HUES64 (cell line): Measurements from ENCODE around the gene TFEB.

ENCODE experiments used
- H3K27ac ChIP-seq: 2 replicates; pipeline ENCODE4 v1.7.0; 2013; ENCODE audit warnings: low read depth, low read length, inconsistent platforms
- H3K27me3 ChIP-seq: 2 replicates; pipeline ENCODE4 v1.6.1; 2013; ENCODE audit warnings: mild to moderate bottlenecking, low read length; ENCODE audit not compliant: insufficient read depth
- H3K36me3 ChIP-seq: 2 replicates; pipeline ENCODE4 v1.6.1; 2013; ENCODE audit warnings: mild to moderate bottlenecking, low read length; ENCODE audit not compliant: insufficient read depth
- H3K4me1 ChIP-seq: 2 replicates; pipeline ENCODE4 v1.6.1; 2013; ENCODE audit warnings: mild to moderate bottlenecking, low read length, moderate library complexity; ENCODE audit not compliant: insufficient read depth
- H3K4me3 ChIP-seq: 2 replicates; pipeline ENCODE4 v1.5.1; 2013; ENCODE audit warnings: mild to moderate bottlenecking, low read length, moderate library complexity
- H3K9ac ChIP-seq: 2 replicates; pipeline ENCODE4 v1.6.1; 2013; ENCODE audit warnings: mild to moderate bottlenecking, low read depth, low read length
- H3K9me3 ChIP-seq: 2 replicates; pipeline ENCODE4 v1.6.1; 2013; ENCODE audit warnings: low read depth, low read length; ENCODE audit not compliant: insufficient read depth
- WGBS: fragments of 150-250, 120-280 bp; methylation state at CpG from one replicate; pipeline ENCODE4 v1.1.7; 2013; ENCODE audit warnings: missing lambda C conversion rate; 5-methylcytosine and 5-hydroxymethylcytosine counted together

TFEB gene

DNA sequence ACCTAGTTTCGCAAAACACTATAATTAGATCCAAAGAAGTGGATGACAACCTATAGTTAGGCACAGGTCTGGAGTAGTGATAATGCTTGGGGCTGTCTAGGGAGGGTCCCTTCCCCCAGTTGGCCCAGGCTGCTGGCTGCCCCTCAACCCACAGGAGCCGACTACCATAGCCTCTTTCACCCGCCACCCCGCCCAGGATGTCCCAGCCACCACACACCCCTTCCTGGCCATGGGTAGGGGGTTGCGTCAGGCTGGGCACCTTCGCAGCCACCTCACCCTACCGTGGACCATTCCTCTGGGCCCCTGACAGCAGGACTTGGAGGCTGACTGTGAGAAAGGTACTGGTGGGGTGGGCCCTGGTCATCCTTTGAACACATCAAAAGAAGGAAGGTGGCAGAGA lies 8.5 kb downstream of the TFEB start:
- Histone ChIP-seq H3K9ac (no peak overlapping the region), H3K4me1 (peaks cover 7% of the 10 kb centered on the region; the same call in 1 of the 2 replicates), H3K36me3 (no peaks in the 10 kb centered on the region), H3K4me3 (no peak overlapping the region), H3K9me3 (no peaks in the 10 kb centered on the region), H3K27me3 (0 out of 2 replicates have a peak, but pooled peaks cover 4% of the 10 kb centered on the region), H3K27ac (no peak overlapping the region)
- WGBS = 84% methylated on average over 6 of the region's 7 CpGs

DNA sequence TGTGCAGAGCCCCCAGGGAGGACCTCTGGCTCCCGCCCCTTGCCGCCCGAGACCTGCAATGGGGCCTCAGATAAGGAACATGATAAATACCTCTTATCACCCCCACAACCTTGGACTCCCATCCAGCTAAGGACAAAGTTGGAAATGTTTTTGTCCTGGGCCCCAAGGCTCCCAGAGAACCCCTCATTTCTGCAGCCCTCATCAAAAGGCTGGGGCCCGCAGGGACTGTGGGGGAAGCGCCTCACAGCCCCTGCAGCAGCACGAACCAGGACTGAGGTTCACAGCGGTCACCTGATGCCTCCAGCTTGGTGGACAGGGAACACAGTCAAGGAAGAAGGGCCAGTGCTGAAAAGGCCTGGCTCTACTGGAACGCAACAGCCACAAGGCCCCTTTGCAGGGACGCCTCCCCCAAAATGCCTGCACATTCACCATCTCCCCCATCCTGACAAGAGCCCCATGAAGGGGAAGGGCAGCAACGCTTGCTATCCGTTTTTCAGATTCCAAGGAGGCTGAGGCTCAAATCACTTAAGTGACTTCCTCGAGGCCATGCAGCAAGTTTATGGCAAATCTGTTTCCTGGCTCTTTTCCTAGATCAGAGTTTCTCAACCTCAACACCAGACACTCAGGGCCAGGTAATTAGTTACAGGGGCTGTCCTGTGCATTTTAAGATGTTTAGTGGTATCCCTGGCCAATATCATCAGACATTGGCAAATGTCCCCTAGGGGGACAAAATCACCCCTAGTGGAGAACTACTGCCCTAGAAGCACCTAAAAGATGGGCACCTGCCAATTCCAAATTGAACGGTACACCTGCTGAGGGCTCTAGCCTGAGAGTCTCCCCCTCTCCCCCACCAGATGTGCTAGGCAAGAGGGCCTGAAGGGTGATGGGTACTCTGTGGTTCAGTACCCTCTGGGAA lies 10.6 kb downstream of the TFEB start:
- Histone ChIP-seq H3K9ac (no peak overlapping the region), H3K36me3 (no peaks in the 10 kb centered on the region), H3K27ac (no peak overlapping the region), H3K27me3 (no peaks in the 10 kb centered on the region), H3K4me3 (no peak overlapping the region), H3K9me3 (no peaks in the 10 kb centered on the region), H3K4me1 (peaks cover 3% of the 10 kb centered on the region; the same call in 1 of the 2 replicates)
- 88% methylated on average over 13 of the region's 13 CpGs for WGBS

DNA sequence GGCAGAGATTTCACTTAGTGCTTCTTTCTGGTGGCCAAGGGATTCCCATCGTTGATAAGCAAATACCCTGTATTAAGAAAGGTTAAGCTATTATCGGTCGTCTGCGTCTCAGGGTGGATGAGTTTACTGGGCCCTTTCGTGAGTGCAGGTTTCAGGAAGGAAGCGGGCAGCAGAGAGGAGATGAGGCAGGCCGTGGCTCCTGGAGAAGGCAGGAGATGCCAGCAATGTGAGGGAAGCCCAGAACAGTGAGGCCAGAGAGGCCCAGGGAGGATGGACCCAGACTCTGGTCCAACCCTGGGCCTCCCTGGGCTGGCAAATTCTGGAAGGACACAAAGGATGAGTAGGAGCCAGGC lies 11.2 kb downstream of the TFEB start:
- 0 out of 2 replicates have a peak, but pooled peaks cover 3% of the 10 kb centered on the region for H3K4me1 ChIP-seq
- H3K9ac ChIP-seq = no peak overlapping the region
- H3K27me3 ChIP-seq = no peaks in the 10 kb centered on the region
- 93% methylated on average over 7 of the region's 7 CpGs for WGBS
- H3K4me3 ChIP-seq = no peak overlapping the region
- H3K9me3 ChIP-seq = no peaks in the 10 kb centered on the region
- H3K36me3 ChIP-seq = no peaks in the 10 kb centered on the region
- H3K27ac ChIP-seq = no peak overlapping the region

DNA sequence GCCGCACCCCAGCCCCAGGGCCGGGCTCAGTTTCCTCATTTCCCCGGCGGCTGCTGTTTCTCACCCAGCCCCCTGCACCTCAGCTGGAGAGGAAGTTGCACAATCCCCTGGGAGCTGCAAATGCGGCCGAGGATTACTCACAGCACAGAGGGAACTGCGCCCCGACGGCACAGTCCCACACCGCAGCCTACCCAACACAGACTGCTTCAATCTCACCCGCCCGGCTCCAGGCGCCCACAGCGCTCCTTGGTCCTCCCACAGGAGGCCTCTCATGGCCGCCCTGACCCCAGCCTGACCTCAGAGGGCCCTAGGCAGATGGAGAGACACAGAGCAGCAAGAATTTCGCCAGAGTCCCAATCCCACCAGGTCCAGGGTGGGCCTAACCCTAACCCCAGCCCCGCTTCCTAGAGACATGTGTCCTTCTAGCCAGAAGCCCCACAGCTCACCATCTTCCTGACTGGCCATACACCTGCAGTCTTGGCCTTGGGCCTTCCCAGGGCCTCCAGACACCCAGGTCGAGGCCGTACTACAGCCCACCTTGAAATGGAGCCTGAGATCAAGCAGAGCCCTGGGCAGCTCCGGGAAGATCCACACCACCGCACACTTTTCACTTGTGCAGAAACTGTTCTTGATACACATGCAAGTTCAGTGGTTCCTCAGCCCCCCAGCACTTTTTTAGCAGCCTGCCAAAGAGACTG lies 11.7 kb downstream of the TFEB start:
- no peaks in the 10 kb centered on the region for H3K27me3 ChIP-seq
- H3K4me3 ChIP-seq = no peak overlapping the region
- no peaks in the 10 kb centered on the region for H3K9me3 ChIP-seq
- no peaks in the 10 kb centered on the region for H3K36me3 ChIP-seq
- 0 out of 2 replicates have a peak, but pooled peaks cover 3% of the 10 kb centered on the region for H3K4me1 ChIP-seq
- no peak overlapping the region for H3K27ac ChIP-seq
- no peak overlapping the region for H3K9ac ChIP-seq
- 66% methylated on average over 21 of the region's 21 CpGs for WGBS

DNA sequence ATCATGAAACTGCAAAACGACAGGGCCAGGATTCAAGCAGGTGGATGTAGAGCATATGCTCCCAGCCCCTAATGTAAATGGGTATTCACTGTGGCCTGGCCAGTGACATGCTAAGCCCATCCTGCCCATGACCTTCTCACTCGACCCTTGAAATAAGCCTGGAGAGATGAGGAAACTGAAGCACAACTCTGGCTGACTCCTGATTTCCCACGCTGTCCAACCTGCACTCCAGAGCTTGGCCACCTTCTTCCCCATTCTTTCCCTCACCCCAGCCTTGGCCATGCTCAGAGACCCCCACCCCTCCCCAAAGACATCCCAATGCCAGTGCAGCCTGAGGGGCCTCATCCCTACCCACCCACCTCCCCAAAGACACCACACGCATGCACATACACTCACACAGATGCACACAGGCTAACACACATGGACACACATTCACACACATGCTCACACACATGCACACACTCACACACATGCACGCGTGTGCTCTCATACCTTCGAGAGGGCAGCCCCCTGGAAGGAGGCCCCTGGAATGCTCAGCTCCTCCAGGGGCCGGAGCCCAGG lies 12.4 kb downstream of the TFEB start:
- no peak overlapping the region for H3K4me3 ChIP-seq
- no peaks in the 10 kb centered on the region for H3K36me3 ChIP-seq
- H3K27ac ChIP-seq = no peak overlapping the region
- WGBS = 87% methylated on average over 8 of the region's 8 CpGs
- H3K9me3 ChIP-seq = no peaks in the 10 kb centered on the region
- H3K4me1 ChIP-seq = 0 out of 2 replicates have a peak, but pooled peaks cover 3% of the 10 kb centered on the region
- no peaks in the 10 kb centered on the region for H3K27me3 ChIP-seq
- H3K9ac ChIP-seq = no peak overlapping the region

DNA sequence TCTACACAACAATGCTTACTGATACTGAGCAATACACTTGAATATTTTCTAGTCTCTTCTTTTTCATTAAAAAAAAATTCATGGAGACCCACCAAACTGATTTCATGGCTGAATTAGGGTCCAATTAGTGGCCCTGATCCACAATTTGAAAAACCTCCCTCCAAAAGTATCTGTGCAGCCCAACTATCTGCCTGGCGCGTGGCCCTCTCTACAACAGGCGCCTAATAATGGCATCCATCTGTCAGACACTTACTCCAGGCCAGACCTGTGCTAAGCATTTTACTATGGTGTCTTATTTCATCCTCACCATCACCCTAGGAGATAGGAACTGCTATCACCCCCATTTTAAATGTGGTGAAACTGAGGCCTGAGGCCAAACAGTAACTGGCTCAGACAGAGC lies 14.0 kb downstream of the TFEB start:
- Histone ChIP-seq H3K9me3 (no peaks in the 10 kb centered on the region), H3K27me3 (no peaks in the 10 kb centered on the region), H3K4me3 (no peak overlapping the region), H3K9ac (no peak overlapping the region), H3K36me3 (no peaks in the 10 kb centered on the region), H3K27ac (no peak overlapping the region), H3K4me1 (0 out of 2 replicates have a peak, but pooled peaks cover 3% of the 10 kb centered on the region)
- 96% methylated on average over 3 of the region's 3 CpGs for WGBS

GRCh38 chr6:41720783-41721182 lies 14.6 kb downstream of the TFEB start:
- no peak overlapping the region for H3K27ac ChIP-seq
- H3K36me3 ChIP-seq = no peaks in the 10 kb centered on the region
- H3K4me3 ChIP-seq = no peak overlapping the region
- no peak overlapping the region for H3K9ac ChIP-seq
- 84% methylated on average over 2 of the region's 2 CpGs for WGBS
- 0 out of 2 replicates have a peak, but pooled peaks cover 3% of the 10 kb centered on the region for H3K4me1 ChIP-seq
- H3K27me3 ChIP-seq = no peaks in the 10 kb centered on the region
- H3K9me3 ChIP-seq = no peaks in the 10 kb centered on the region

GRCh38 chr6:41720262-41720620 lies 15.2 kb downstream of the TFEB start:
- Histone ChIP-seq H3K4me3 (no peak overlapping the region), H3K9me3 (no peaks in the 10 kb centered on the region), H3K9ac (no peak overlapping the region), H3K27ac (no peak overlapping the region), H3K36me3 (no peaks in the 10 kb centered on the region), H3K4me1 (0 out of 2 replicates have a peak, but pooled peaks cover 3% of the 10 kb centered on the region), H3K27me3 (no peaks in the 10 kb centered on the region)
- WGBS = 87% methylated on average over 3 of the region's 3 CpGs

DNA sequence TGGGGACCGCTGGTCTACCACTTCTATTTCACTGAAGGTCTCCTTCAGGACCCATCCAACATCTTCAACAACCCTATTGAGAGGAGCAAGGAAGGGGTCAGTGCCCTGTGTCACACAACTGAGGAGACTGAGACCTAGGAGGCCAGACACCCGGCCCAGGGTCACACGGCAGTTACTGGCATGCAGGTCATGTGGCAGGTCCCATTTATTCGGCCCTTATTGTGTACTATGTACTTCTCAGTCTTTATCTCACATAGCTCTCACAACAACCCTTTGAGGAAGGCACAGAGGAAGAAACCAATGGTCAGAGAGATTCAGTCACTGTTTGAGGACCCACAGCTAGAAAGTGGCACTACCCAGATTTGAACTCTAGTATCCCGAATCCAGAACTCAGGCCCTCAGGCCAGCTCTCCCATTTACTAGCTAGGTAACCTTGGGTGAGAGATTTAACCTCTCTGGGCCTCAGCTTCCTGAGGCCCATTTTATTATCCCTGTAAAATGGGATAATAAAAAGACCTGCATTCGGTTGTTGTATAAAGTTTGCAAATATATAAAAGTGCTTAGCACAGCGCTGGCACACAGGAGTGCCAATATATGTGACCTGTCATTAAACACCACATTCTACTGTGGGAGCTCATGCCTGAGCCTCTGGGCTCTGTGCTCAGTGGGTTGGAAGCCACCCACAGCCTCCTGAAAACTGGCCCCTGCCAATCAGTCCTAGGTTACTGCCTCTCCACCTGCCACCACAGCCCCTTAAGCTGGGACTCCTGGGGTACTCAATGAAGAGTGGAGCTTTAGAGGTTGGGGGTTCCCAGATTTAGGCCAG lies 15.8 kb downstream of the TFEB start:
- 0 out of 2 replicates have a peak, but pooled peaks cover 3% of the 10 kb centered on the region for H3K4me1 ChIP-seq
- 92% methylated on average over 7 of the region's 7 CpGs for WGBS
- no peak overlapping the region for H3K27ac ChIP-seq
- H3K4me3 ChIP-seq = no peak overlapping the region
- H3K27me3 ChIP-seq = no peaks in the 10 kb centered on the region
- no peak overlapping the region for H3K9ac ChIP-seq
- no peaks in the 10 kb centered on the region for H3K36me3 ChIP-seq
- H3K9me3 ChIP-seq = no peaks in the 10 kb centered on the region

GRCh38 chr6:41718828-41719227 lies 16.6 kb downstream of the TFEB start:
- Histone ChIP-seq H3K27ac (no peak overlapping the region), H3K27me3 (no peaks in the 10 kb centered on the region), H3K4me3 (no peak overlapping the region), H3K36me3 (no peaks in the 10 kb centered on the region), H3K9ac (no peak overlapping the region), H3K4me1 (0 out of 2 replicates have a peak, but pooled peaks cover 3% of the 10 kb centered on the region), H3K9me3 (no peaks in the 10 kb centered on the region)
- WGBS = 78% methylated on average over 4 of the region's 5 CpGs
